HG03108 (cell line): ENCODE measurements around the gene RPL31.
"Not testable (repeated sequence)": the region's sequence is repeated elsewhere in the genome, so short reads cannot be mapped to it uniquely, and the experiment has no call there.

Source experiments
- ATAC-seq: cut with Tn5 transposase; IDR thresholded peaks from one replicate; pipeline ENCODE4 v1.9.1; 2021; ENCODE audit warnings: moderate library complexity; ENCODE audit not compliant: unreplicated experiment

Gene RPL31

DNA sequence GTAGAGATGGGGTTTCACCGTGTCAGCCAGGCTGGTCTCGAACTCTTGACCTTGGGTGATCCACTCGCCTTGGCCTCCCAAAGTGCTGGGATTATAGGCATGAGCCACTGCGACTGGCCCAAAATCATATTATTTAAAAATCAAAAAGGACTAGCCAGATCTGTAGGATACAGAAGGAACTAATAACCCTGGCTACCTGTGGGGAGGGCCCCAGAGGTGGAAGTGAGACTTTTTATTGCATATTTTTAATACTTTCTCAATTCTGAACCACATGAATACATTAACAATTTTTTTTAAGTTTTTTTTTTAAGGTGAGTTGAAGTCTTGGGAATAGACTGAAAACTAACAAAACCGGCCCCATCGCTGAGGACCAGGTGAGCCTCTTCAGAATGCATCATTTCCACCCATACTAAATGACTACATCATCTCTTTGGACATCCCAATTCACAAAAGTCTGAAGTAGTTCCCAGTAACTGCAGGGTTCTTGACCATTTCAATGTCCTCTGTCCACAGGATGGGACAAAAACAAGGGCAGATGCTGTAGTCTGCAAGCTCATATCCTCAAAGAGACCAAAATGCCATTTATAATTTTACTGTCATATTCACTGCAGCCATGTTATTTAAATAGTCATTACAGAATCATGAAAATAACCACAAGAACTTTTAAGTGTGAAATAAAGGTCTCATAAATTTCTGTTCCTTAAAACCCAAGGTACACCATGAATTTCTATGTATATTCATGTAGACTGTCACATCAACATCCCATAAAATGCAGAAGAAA, 21.4 kb downstream of the RPL31 start:
- no peak for ATAC-seq

DNA sequence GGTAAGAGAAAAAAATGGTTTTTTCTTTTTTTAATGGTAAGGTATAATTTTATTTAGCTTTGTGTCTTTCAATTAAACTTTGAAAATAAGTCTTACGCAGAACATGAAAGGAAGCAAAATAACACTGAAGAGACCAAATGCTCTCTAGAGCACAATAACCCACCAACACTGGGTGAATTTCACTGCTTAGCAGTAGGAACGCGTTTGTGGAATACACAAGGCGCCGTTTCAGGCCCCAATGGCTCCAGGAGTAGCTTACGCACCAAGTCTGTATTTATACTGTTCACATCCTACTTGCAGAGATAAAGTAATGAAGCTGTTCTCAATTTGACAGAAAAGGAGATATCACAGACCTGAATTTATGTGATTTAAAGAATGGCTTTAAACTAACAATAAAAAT, 23.5 kb downstream of the RPL31 start:
- no peak for ATAC-seq

DNA sequence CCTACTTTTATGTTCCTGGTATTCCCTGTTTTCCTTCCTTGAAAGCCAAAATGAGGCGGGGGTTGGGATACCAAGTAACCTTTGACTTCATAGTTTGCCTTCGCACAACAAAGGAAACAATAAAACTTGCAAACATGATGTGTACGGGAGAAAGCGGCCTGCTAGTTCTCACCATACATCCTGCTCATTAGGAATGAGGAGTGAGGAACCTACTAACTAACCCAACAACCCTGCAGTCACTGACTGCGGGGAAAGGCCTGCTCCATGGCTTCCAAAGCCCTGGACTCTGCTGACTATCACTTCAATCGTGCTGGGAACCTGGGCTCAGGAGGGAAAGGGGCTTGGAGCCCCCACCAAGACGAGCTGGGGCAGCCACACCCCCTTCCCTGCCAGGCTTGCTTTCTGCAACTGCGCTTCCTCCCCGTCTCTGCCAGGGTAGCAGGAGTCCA, 24.2 kb downstream of the RPL31 start:
- ATAC-seq, result no peak

DNA sequence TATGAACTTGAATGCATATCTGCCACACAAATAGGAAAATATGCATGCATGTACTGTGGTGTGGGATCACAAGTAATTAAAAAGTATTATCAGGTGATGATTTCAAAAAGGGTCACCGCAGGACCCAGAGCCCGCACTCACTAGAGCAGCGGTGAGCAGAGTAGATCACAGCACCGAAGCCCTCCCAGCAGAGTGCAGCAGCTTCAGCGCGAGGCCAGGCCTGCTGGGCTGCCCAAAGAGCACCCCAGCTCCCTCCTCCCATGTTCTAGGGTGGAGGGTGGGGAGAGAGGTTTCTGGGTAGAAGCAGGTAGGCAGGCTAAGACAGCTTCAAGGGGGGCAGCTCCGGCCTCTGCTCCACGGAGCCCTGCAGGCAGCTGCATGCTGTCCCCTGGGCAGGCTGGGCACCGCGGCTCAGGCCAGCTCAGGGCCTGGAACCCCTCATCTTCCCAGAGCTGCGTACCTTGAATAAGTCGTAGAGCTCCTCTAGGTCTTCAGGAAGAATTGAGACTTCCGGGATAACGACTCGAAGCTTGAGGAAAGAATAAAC, 24.9 kb downstream of the RPL31 start:
- no peak for ATAC-seq

DNA sequence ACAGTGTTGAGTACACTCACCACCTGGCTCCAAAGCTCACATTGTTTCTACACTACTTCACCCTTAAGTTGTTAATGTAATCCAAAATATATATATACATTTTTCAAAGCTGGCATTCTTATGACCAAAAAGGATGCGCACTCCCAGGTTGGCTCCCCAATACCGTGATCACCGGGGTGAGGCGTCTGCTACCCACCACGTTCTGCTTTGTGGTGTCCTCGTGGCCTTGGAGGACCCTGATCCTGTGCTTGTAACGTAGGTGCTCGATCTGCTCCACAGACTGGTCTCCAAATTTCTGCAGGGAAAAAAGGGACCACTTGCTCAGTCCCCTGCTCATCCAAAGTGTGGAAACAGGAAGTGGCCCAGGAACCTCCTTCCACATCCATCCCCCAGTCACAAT, 25.8 kb downstream of the RPL31 start:
- no peak for ATAC-seq

DNA sequence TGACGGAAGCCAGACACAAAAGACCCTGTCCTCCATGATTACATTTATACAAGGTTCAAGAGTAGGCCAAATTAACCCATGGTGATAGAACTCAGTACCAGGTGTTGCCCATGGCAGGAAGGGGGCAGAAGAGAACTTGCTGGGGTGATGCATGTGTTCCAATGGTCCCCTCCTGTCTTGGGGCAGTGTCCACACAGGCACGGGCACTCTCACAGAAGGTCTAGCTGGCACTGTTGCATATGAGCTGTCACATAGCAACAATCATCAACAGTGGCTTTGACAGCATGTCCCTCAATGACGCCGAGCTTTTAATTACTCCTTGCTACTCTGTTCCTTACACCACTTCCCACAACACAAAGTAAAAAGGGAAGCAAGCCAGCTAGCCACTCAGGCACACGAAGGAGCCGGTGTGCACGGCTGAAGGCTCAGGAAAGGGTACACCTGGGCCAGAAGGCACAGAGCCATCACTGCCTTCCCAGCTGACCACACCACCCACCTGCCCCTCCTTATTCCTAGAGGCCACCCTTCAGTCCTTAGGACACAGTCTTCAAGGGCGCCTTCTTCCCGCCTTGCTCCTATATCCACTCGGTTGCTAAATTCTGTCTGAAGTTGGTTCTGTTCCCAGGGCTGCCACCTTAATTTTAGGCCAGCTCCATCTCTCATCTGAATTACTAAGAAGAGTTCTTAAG, 28.9 kb downstream of the RPL31 start:
- ATAC-seq, result no peak

DNA sequence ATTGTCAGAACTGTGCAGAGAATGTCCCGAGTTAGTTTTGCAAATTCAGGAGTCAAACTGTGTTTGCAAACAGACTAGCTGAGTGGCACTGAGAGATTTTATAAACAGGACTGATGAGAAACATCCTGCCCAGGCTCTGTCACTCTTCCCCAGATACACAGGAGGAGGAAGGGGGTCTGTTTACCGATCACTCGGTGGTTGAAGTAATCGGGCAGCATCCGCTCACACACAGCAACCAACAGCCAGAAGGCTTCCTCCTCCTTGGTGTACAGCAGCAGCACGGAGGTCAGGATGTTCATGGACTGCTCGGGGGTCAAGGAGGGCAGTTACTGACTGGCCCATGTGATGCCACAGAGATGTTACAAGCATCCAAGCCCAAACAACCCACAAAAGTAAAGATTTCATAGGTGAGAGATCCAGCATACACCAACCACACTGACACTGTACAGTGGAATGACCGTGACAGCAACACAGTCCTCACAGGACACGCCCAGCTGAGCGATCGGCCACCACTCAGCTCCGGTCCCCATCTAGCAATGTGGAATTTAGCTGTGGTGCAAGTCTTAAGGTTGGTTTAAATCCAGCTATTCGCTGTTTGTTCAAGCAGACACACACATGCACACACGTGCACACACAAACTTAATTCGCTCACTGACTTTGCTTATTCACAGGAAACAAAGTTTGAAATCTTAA, 30.1 kb downstream of the RPL31 start:
- ATAC-seq, result no peak

DNA sequence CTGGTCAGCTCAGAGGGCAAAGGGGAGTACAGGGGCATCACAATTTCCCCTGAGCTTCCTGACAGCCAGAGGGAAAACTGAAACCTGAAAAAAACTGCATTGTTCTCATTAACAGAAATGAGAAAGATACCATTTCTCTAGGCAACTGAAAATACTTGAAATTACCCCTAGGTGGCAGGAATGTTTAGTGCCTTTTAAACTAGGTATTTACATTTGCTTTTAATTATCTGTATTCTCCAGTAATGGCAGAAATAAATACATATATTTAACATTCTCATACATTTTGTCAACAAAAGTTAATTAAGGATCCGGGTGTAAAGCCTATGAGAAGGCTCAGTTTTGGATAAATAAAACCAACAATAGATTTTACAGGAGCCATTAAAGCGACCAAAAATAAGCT, 34.5 kb downstream of the RPL31 start:
- ATAC-seq, result no peak

DNA sequence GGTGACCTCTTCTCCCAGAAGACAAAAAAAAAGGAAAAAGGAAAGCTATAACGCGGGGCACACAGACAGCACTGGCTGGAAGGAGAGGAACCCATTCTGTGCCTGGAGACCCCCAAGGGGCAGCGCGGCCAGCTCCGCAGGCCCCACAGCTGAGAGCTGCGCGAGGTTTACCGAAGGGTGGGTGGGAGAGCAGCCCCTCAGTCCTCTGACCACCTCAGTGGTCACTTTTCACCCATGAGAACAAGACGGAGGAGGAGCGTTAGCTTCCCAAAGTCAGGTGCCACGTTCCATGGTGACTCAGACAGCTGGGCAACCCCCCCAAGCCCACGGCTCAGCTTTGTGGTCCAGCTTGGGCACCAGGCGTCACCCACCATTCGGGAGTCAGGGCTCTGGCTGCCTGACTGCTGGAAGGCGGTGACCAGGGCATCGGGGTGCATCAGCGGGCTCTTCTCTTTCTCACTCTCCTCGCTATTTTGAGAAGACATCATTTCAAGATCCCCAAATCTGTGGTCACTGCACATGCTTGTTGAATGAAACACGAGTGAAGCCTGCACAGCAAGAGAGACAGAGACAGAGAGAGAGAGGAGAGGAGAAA, 35.2 kb downstream of the RPL31 start:
- no peak for ATAC-seq

DNA sequence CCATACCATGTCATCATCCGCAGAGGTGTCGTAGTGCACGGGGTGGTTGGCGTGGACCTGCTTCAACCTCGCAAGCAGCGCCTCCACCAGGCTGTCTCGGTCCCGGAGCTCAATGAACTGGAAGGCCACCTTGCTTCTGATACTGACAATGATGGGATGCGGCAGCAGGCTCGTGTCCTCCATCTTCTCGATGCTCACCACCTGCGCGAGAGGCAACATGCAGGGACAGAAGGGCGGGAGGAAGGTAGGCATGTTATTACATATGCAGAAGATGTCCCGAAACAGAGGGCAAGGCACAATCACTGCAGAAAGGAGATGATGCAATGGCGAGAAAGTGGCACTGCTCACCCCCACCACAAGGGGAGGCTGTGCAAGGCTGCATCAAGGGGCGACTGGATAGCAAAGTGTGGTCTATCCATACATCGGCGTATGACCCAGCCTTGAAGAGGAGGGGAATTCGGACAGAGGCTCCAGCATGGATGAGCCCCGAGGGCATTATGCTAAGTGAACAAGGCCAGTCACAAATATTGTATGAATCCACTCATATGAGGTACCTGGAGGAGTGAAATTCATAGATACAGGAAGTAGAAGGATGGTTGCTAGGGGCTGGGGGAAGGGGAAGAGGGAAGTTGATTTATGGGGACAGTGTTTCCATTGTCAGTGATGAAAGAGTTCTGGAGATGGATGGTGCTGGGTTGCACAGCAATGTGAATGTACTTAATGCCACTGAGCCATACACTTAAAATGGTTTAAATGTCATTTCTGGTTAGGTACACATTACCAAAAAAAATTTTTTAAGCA, 36.6 kb downstream of the RPL31 start:
- ATAC-seq, result no peak

DNA sequence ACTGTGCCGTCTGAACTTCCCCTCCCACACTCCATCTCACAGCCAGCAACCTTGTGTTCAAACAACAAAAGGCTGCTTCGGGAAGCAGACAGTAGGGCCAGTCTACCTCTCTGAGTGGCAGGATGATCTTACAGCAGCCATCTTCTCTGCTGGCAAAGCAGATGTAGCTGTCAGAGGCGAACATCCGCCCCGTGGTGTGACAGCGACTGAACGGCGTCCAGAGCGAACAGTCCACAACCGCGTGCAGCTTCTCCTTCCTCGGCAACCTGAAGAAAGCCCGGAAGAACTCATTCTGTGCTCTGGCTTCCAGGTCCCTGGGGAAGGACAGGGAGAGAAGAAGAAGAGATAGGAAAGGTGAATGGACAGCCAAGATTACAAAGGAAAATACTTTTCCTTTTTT, 38.0 kb downstream of the RPL31 start:
- no peak for ATAC-seq

DNA sequence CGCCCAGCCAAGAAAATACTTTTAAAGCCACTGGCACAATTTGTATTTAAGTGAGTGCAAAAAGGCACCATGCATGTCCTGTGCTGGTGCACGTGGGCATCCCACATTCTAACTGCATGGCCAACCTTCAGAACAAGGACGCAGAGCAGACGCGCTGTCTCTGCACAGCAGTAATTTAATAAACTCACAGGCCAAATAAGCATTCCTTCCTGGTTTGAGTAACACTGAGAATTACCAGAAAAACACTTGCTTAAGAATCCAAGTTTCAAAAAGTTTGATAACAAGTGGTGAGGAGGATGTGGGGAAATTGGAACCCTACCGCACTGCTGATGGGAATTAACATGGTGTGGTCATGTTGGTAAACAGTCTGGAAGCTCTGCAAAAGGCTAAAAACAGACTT, 38.7 kb downstream of the RPL31 start:
- no peak for ATAC-seq

DNA sequence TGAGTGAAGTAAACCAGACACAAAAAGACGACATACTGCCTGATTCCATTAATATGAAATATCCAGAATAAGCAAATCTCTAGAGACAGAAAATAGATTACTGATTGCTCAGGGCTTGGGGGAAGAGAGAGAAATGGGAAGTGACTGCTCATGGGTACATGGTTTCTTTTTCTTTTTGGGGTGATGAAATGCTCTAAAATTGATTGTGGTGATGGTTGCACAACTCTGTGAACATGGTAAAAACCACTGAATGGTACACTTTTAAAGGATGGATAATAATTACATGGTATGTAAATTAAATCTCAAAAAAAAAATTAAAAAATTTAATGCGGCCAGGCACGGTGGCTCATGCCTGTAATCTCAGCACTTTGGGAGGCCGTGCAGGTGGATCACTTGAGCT, 39.3 kb downstream of the RPL31 start:
- ATAC-seq, result no peak

DNA sequence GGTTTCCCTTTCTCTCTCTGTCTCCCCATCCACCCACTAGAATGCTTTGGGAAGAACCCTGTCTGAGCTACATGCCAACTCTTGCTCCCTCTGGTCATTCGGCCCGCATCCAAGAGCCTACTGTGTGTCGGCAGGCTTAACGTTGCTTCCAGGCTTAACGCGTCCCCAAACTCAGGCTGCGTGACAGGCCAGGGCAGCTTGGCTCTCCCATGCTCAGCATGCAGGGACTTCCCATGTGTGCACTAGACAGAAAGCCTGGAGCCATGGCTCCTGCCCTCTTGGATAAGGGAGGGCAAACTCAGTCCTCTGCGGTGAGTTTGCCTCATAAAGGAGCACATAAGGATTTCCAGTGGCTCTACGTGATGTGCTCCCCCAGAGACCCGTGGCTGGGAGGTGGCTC, 43.2 kb downstream of the RPL31 start:
- ATAC-seq, result no peak

DNA sequence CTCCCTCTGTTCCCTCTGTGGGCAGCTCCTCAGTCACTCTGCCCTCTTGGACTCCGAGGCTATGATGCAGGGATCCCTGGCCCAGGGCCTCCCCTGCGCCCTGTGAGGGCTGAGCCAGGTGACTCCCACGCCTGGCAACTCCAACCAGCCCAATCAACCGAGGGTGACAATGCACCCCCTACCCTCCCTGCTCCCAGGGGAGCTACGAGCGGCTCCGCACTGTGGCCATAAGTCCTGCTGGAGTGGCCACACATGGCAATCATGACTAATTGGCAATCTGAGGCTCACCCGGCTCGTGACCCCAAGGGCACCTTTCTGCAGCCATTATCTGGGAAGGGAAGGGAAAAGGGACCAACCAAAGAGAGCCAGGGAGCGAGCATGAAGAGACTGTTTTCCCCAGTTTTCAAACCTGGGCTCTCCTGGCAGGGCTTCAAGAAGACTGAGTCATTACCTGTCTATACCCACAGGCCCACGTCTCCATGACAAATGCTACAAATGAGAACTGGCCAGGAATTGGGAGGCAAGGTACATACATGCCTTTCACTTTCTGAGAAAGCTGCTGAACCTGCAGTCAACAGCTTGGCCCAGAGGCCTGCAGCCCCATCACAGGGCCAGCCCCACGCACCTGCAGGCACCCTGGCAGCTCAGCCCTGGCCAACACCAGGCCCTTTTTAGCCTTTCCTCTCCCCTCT, 45.1 kb downstream of the RPL31 start:
- no peak for ATAC-seq

DNA sequence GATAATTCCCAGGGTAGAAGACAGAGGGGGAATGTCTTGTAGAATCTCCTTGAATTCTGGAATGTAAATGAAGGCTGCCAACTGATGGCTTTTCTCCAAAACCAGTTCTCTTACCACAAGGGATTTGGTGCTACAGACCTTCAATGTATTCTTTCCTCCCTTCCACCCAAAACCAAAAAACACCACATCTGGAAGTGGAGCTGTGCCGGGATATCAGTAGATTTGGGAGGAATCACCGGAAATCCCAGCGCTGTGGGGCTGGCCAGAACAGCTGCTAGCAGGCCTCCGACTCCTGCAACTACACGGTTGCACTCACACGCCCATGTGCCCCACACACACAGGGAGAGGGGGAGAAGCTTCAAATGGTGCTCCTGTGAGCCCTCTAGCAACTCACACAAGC, 45.7 kb downstream of the RPL31 start:
- no peak for ATAC-seq

DNA sequence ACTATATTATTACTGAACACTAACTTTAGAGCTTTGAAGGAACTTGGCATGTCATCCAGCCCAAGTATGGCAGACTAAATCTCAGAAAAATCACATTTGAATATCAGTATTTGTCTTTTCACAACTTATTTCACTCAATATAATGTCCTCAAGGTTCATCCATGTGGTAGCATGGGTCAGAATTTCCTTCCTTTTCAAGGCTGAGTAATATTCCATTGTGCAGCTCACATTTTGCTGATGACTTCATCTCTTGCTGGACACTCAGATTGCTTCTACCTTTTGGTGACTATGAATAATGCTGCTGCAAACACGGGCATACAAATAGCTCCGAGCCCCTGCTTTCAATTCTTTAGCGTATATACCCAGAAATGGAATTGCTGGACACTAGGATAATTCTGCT, 46.7 kb downstream of the RPL31 start:
- ATAC-seq, result no peak

DNA sequence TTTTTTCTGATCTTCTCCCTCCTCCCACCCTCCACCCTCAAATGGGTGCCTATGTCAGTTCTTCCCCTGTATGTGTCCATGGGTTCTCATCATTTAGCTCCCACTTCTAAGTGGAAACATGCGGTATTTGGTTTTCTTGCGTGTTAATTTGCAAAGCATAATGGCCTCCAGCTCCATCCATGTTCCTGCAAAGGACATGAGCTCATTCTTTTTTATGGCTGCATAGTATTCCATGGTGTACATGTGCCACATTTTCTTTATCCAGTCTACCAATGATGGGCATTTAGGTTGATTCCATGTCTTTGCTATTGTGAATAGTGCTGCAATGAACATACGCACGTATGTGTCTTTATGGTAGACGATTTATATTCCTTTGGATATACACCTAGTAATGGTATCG, 48.8 kb downstream of the RPL31 start:
- not testable (repeated sequence) for ATAC-seq

DNA sequence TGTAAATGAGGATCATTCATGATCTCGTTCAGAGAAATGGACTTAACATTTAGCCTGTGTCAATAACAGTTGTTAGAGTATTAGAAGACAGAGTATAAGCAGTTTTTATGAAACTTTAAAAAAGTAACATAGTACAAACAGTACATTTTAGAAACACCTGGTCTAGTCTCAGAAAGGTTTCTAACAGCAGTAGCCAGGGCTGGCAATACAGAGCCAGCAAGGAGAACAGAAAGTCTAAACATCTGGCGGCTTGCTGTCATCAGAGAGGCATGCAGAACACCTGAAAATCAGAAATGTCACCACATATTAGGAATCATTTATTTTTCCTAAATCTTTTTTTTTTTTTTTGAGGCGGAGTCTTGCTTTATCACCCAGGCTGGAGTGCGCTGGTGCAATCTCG, 50.1 kb downstream of the RPL31 start:
- no peak for ATAC-seq

DNA sequence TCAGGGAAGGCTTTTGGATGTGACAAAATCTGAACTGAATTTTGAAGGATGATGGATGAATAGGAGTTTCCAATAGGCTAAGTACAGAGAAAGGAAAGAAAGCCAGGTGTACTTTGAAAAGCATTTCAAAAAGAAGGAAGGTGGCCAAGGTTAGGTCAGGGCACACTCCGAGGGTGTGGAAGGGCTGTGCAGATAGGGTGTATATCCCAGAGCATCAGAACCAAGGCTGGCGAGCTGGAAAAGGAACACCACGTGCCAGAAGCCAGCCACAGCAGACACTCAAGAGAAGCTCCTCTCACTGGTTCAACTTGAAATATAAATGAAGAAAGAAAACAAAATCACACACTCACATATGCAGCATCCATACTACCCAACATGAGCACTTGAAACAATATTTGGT, 51.0 kb downstream of the RPL31 start:
- no peak for ATAC-seq
